ENCODE results near the gene ADAMTS9. TPM values are rescaled to one million over a fixed set of nuclear protein-coding genes. Genes with fewer than 3 reads are reported as not detected.

ADAMTS9 gene
- total RNA-seq, 1 experiment from 2014 or later: 0.46 TPM

GRCh38 chr3:64518496-64518895 lies 169.3 kb downstream of the ADAMTS9 start:
- no peak overlapping the region for H3K27ac ChIP-seq (ENCODE audit: insufficient read length, low read depth, low read length)
- H3K23me2 ChIP-seq (ENCODE audit: insufficient read length, low read depth, low read length, poor library complexity, severe bottlenecking): no peaks in the 10 kb centered on the region
- H3K23ac ChIP-seq (ENCODE audit: insufficient read length, low read depth, low read length): no peak overlapping the region
- H3K79me2 ChIP-seq (ENCODE audit: insufficient read depth, low read length): no peaks in the 10 kb centered on the region
- H3K4me1 ChIP-seq (ENCODE audit: insufficient read depth, low read length): no peaks in the 10 kb centered on the region; the same call in 1 of the 2 replicates
- peaks cover 0 to 4% (median 2%) of the 10 kb centered on the region in 3 experiments; a peak in 3 of 7 replicates for H3K36me3 Mint-ChIP-seq (ENCODE audit: insufficient read depth in 1 of 3, low read depth in 3 of 3)
- peaks cover 3 to 8% of the 10 kb centered on the region in 2 experiments; a peak in 1 of 4 replicates for H3K4me1 Mint-ChIP-seq
- no peak overlapping the region for H3K4me3 Mint-ChIP-seq
- no peak overlapping the region for H2BK15ac ChIP-seq (ENCODE audit: low read depth, low read length)
- no peaks in the 10 kb centered on the region for H3K9me3 ChIP-seq (ENCODE audit: control insufficient read depth, low read depth, low read length)
- no peak overlapping the region for H2BK120ac ChIP-seq (ENCODE audit: low read depth, low read length, poor library complexity, severe bottlenecking)
- H2BK20ac ChIP-seq (ENCODE audit: low read depth, low read length, poor library complexity, severe bottlenecking): no peak overlapping the region
- H4K5ac ChIP-seq (ENCODE audit: insufficient read length, low read depth, low read length): no peak overlapping the region
- H3T11ph ChIP-seq (ENCODE audit: low read length): no peak overlapping the region
- H3K9ac ChIP-seq (ENCODE audit: extremely low read depth, insufficient read length, low read length): no peak overlapping the region
- no peak overlapping the region for H2BK5ac ChIP-seq (ENCODE audit: insufficient read length, low read length)
- H4K20me1 ChIP-seq (ENCODE audit: control insufficient read depth, insufficient read depth, insufficient read length): no peaks in the 10 kb centered on the region
- no peaks in the 10 kb centered on the region for H3K27me3 Mint-ChIP-seq (ENCODE audit: low read depth)
- no peak overlapping the region for H4K91ac ChIP-seq (ENCODE audit: insufficient read length, low read depth, low read length)
- H3K79me1 ChIP-seq (ENCODE audit: insufficient read depth, low read depth, low read length, poor library complexity, severe bottlenecking): no peaks in the 10 kb centered on the region
- H3K27ac Mint-ChIP-seq: no peak overlapping the region
- H3K14ac ChIP-seq (ENCODE audit: insufficient read depth, low read length): no peak overlapping the region
- no peak overlapping the region for H2BK12ac ChIP-seq (ENCODE audit: insufficient read length, low read depth, low read length)
- no peaks in the 10 kb centered on the region for H3K27me3 ChIP-seq (ENCODE audit: insufficient read depth, low read length)
- no CpG with 5 or more reads among the region's 6 CpGs for WGBS (ENCODE audit: extremely low coverage, insufficient read length, low lambda C conversion rate)
- H2AFZ ChIP-seq (ENCODE audit: low read length): no peak overlapping the region
- H3K18ac ChIP-seq (ENCODE audit: insufficient read length, low read depth, low read length): no peak overlapping the region
- H4K8ac ChIP-seq (replicated peaks; ENCODE audit: insufficient read length, low read depth, low read length): no peak overlapping the region
- H3K56ac ChIP-seq (ENCODE audit: insufficient read length, low read depth, low read length): no peak overlapping the region
- no peak overlapping the region for H3K4me2 ChIP-seq (ENCODE audit: insufficient read depth, insufficient read length, low read length)
- no peak for DNase-seq
- peaks cover 6 to 12% of the 10 kb centered on the region in 2 experiments; a peak in 4 of 5 replicates for H3K9me3 Mint-ChIP-seq
- no peak overlapping the region for H2AK5ac ChIP-seq (ENCODE audit: insufficient read length, low read length)
- TF ChIP-seq CTCF (conservative IDR thresholded peaks at IDR 0.05): no peak
- no peak overlapping the region for H3K4ac ChIP-seq (ENCODE audit: low read depth, low read length)
